PFSK-1 (cell line): ENCODE measurements around the gene RMI2.

ENCODE experiments used
- FOXP2 ChIP-seq: optimal IDR thresholded peaks from 2 replicates; pipeline ENCODE3; 2011; ENCODE audit warnings: borderline replicate concordance, control low read depth, inconsistent platforms; ENCODE audit not compliant: insufficient read depth; ENCODE audit errors: extremely low read length, extremely low read depth
- POLR2AphosphoS5 ChIP-seq: IDR thresholded peaks from 2 replicates; pipeline ENCODE4 v1.6.1; 2012; ENCODE audit warnings: low read depth, mild to moderate bottlenecking, control low read depth, low read length, moderate library complexity
- REST ChIP-seq, 2 experiments: IDR thresholded peaks; 2 replicates each; pipeline versions ENCODE4 v1.6.1 to v1.8.0; 2011 to 2012; ENCODE audit warnings: low read depth in 2 of 2, low read length in 2 of 2, control low read depth in 1 of 2, inconsistent platforms in 1 of 2, mild to moderate bottlenecking in 1 of 2, moderate library complexity in 1 of 2; ENCODE audit not compliant: insufficient read depth in 1 of 2
- SIN3A ChIP-seq: IDR thresholded peaks from 2 replicates; pipeline ENCODE4 v1.6.1; 2012; ENCODE audit warnings: mild to moderate bottlenecking, low read length, moderate library complexity, borderline replicate concordance; ENCODE audit not compliant: insufficient read depth
- TAF1 ChIP-seq: IDR thresholded peaks from 2 replicates; pipeline ENCODE4 v1.6.1; 2012; ENCODE audit warnings: low read length, control low read depth, borderline replicate concordance; ENCODE audit not compliant: insufficient read depth

- no peak for TF ChIP-seq POLR2AphosphoS5
- no peak for TF ChIP-seq REST (IDR thresholded peaks at IDR 0.05; ENCODE audit: insufficient read depth in 1 of 2, low read depth in 2 of 2, low read length in 2 of 2)
- no peak for TF ChIP-seq TAF1
- no peak for TF ChIP-seq FOXP2
- TF ChIP-seq SIN3A: no peak
Measured at GRCh38 chr16:11359370-11359769, 14.1 kb downstream of the RMI2 start.
